HG03060 (cell line): Measurements from ENCODE around the gene OSBPL5.
"Not testable (repeated sequence)": the region's sequence is repeated elsewhere in the genome, so short reads cannot be mapped to it uniquely, and the experiment has no call there.

Experiments used
- ATAC-seq: cut with Tn5 transposase; IDR thresholded peaks from one replicate; pipeline ENCODE4 v1.9.1; 2021; ENCODE audit warnings: low read depth, moderate number of reproducible peaks; ENCODE audit not compliant: unreplicated experiment

OSBPL5 gene

DNA sequence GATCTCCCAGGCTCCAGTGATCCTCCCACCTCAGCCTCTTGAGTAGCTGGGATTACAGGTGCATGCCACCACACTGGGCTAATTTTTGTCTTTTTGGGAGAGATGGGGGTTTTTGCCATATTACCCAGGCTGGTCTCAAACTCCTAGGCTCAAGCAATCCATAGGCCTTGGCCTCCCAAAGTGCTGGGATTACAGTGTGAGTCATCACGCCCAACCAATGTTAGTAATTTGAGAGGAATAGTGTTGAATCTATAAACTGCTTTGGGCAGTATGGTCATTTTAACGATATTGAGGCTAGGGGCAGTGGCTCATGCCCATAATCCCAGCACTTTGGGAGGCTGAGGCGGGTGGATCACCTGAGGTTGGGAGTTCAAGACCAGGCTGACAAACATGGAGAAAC is 98.8 kb downstream of the OSBPL5 start:
- not testable (repeated sequence) for ATAC-seq

- not testable (repeated sequence) for ATAC-seq
Observed at GRCh38 chr11:3064709-3065108, 100.4 kb downstream of the OSBPL5 start.

GRCh38 chr11:3063876-3064275 is 101.2 kb downstream of the OSBPL5 start:
- not testable (repeated sequence) for ATAC-seq

GRCh38 chr11:3063432-3063831 is 101.7 kb downstream of the OSBPL5 start:
- not testable (repeated sequence) for ATAC-seq

DNA sequence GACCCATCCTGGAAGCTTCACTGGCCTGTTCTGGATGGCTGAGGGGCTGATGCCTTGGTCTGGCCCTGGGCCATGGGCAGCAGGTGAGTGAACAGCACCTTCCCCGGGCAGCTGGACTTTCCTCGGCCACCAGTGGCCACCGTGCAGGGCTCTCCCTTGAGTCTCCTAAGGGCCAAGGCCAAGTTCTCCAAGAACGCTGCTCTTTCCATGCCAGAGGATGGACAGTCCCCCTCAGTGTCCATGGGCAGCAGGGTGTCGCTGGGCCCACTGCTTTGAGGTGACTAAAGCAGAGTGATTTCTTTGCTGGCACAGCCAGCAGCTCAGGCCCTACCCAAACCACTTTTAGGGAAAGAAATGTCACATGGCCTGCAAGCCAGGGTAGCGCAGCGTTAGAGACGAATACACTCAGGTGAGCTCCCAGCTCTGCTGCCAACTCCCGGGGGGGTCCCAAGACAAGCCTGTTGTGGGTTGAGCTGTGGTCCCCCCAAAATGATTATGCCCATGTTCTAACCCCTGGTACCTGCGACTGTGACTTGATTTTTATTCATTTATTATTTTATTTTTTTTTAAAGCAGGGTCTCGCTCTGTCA is 104.6 kb downstream of the OSBPL5 start:
- ATAC-seq, result no peak

DNA sequence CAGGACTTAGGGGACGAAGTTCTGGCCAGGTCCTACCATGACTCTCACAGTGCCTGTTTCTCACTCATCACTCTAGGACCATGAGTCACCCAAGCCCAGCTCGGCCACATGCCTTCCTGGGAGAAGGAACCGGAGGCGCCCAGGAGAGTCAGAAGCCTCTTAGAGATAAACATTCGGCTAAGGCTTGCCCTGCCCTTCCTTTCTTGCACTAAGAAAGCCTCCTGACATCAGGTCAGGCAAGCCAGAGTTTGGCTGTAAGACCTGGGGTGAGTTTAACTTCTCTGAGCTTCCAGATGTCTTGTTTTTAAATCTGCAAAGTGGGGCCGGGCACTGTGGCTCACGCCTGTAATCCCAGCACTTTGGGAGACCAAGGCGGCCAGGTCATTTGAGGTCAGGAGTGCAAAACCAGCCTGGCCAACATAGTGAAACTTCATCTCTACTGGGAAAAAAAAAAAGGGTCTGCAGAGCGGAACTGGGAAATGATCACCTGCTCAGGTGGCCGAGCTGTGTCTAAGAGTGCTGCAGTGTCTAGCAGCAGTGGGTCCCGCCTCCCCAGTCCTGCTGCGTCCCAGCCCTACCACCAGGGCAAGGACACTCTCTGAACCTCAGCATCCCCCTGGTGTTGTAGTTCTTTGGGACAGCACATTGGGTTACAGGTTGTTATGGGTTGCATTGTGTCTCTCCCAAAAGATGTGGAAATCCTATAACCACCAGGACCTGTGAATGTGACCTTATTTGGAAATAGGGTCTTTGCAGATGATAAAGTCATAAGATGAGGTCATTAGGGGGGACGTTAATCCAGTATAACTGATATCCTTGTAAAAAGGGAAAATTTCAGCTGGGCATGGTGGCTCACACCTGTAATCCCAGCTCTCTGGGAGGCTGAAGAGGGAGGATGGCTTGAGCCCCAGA is 106.1 kb downstream of the OSBPL5 start:
- no peak for ATAC-seq

- ATAC-seq, result peak; percentile 84
Observed at GRCh38 chr11:3057069-3057963, 107.8 kb downstream of the OSBPL5 start, which contains the start of gene CARS1. Gene CARS1 (minus strand): TSS chr11:3057423. CDS start chr11:3057367, 56 bp downstream.

DNA sequence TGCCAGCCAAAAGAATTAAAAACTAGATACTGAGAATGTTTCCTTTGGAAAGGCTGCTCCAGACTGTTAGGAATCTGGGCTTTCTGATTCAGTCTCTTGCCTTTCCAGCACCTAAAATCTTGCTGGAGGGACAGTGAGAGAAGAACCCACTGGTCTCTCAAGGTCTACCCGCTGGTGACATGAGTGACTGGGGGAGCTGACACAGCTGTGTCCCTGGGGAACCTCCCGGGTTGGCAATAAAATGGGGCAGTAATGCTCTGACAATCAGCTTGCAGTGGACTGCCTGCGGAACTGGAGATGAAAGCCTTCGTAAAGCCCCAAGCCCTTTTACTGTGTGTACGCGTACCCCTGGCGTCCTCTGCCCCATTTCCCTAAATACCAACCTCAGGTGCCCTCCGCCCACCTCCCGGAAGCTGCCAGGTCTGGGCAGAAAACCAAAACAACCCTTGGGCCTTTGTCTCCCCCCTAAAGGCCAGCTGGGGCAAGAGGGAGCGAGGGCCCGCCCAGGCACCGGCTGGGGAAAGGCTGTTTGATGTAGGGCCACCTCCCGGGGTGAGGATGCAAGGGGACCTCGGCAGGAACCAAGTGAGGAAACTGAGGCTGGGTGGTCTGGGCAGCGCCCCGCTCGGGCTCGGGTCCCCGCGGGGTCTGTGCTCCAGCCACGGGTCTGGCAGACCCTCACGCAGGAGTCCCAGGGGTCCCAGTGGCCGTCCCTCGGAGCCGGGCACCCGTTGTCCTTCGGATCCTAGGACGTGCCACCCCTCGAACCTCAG is 108.6 kb downstream of the OSBPL5 start:
- ATAC-seq, result no peak

GRCh38 chr11:3055891-3056290 is 109.2 kb downstream of the OSBPL5 start:
- ATAC-seq, result no peak

GRCh38 chr11:3052567-3052966 is 112.5 kb downstream of the OSBPL5 start:
- no peak for ATAC-seq

- no peak for ATAC-seq
Observed at GRCh38 chr11:3052109-3052479, 113.0 kb downstream of the OSBPL5 start.

- no peak for ATAC-seq
Observed at GRCh38 chr11:3051196-3052108, 113.7 kb downstream of the OSBPL5 start.

- ATAC-seq, result no peak
Observed at GRCh38 chr11:3050386-3051195, 114.5 kb downstream of the OSBPL5 start.

- ATAC-seq, result peak; percentile 91
Observed at GRCh38 chr11:3049430-3050243, 115.5 kb downstream of the OSBPL5 start.

GRCh38 chr11:3047637-3048036 is 117.5 kb downstream of the OSBPL5 start:
- ATAC-seq, result no peak

DNA sequence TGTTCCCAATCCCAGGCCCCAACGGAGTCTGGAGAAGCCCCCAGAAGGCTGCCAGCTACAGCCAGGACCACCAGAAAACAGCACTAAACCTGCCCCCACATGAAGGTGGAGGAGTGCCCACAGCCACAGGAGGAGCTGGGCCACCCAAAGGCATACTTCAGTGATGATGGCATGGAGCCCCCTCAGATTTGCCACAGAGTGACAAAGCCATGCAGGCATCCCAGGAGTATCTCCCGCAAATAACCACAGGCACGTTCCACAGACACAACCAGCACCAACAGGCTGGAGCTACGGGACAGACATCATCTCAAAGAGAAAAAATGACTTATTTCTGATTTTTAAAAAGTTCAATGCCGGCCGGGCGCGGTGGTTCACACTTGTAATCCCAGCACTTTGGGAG is 118.5 kb downstream of the OSBPL5 start:
- ATAC-seq, result no peak

GRCh38 chr11:3046190-3046589 is 118.9 kb downstream of the OSBPL5 start:
- no peak for ATAC-seq
